ENCODE measurements around the gene ENTREP1. TPM values are rescaled to one million over a fixed set of nuclear protein-coding genes. Genes with fewer than 3 reads are reported as not detected.
A peak's percentile ranks its signal among the peaks of the same experiment; 100 is the strongest.

Gene ENTREP1
- total RNA-seq, 4 donors from 2014 or later = 88.1 to 127 (median 117) TPM

DNA sequence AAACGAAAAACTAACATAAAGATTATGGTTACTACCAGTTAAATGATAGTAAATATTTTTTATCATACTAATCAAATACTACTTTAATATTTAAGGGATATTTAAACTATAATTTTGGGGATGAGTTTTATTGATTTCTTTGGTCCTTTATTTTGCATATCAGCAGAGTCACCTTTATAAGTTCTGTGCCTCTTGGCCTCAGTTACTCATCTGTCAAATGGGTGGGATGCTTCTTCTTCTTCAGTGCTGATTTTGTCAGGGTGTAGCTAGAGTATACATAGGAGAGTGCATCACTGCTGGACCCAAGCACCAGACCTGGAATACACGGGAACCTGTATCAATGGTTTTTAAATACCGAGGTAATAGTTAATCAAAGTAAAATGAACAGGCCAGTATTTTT is 5.6 kb downstream of the ENTREP1 start:
- TF ChIP-seq POLR2A (IDR thresholded peaks at IDR 0.05) (no peak), CTCF (IDR thresholded peaks at IDR 0.05) (no peak)
- WGBS, 2 donors = 90 to 92% methylated on average over 3 of the region's 3 CpGs
- intact Hi-C loops (cut with DNase I) = no loop called here
- no peak for DNase-seq
- no peaks in the 10 kb centered on the region for H3K27me3 ChIP-seq
- H3K4me3 ChIP-seq (replicated peaks in 1 of 3) = no peak overlapping the region
- no peaks in the 10 kb centered on the region for H3K9me3 ChIP-seq
- peaks cover 42 to 45% of the 10 kb centered on the region in 2 donors for H3K4me1 ChIP-seq
- H3K36me3 ChIP-seq = no peaks in the 10 kb centered on the region
- H3K27ac ChIP-seq = peak overlapping the region in 1 of 3 donors; percentile 5

GRCh38 chr9:69331444-69331843 is 6.4 kb downstream of the ENTREP1 start:
- peaks cover 46 to 48% of the 10 kb centered on the region in 2 donors for H3K4me1 ChIP-seq

GRCh38 chr9:69332067-69332685 is 7.2 kb downstream of the ENTREP1 start:
- H3K36me3 ChIP-seq = no peaks in the 10 kb centered on the region
- 89 to 92% methylated on average over 5 of the region's 5 CpGs for WGBS, 2 donors
- intact Hi-C loops (cut with DNase I) = no loop called here
- H3K27ac ChIP-seq = no peak overlapping the region
- DNase-seq = no peak
- H3K4me1 ChIP-seq = peaks cover 44 to 48% of the 10 kb centered on the region in 2 donors
- no peak overlapping the region for H3K4me3 ChIP-seq (replicated peaks in 1 of 3)
- H3K9me3 ChIP-seq = no peaks in the 10 kb centered on the region
- TF ChIP-seq POLR2A (IDR thresholded peaks at IDR 0.05) (no peak), CTCF (IDR thresholded peaks at IDR 0.05) (no peak)
- H3K27me3 ChIP-seq = no peaks in the 10 kb centered on the region

More at GRCh38 chr9:69331444-69331843, 6.4 kb downstream of the ENTREP1 start:
- H3K4me3 ChIP-seq (replicated peaks in 1 of 3) = no peak overlapping the region
- no peak for TF ChIP-seq POLR2A (IDR thresholded peaks at IDR 0.05)
- no peak for TF ChIP-seq CTCF (IDR thresholded peaks at IDR 0.05)
- no peaks in the 10 kb centered on the region for H3K27me3 ChIP-seq
- intact Hi-C loops (cut with DNase I) = no loop called here
- H3K36me3 ChIP-seq = no peaks in the 10 kb centered on the region
- H3K9me3 ChIP-seq = no peaks in the 10 kb centered on the region
- 91 to 96% methylated on average over 3 of the region's 3 CpGs for WGBS, 2 donors
- no peak overlapping the region for H3K27ac ChIP-seq
- DNase-seq = no peak

DNA sequence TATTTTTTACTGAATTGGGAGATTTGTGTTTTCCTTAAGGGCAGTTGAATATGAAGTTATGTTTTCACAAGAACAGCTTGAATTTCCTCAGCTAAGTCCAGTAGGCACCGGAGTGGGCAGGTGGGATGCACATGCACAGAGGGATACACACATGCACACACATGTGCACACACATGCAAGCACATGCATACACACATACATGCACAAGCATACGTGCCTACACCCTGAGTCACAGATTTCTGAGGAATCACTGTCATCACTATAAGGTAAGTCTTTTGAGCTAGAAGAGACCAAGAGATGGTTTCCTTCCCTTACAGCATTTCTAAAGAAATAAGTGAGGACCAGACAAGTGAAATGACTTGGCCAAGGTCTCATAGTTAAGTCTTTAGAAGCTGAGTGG is 8.7 kb downstream of the ENTREP1 start:
- H3K4me3 ChIP-seq (replicated peaks in 1 of 3) = no peak overlapping the region
- H3K27me3 ChIP-seq = no peaks in the 10 kb centered on the region
- no peak for DNase-seq
- 71 to 84% methylated on average over 2 of the region's 2 CpGs for WGBS, 2 donors
- intact Hi-C loops (cut with DNase I) = no loop called here
- no peak for TF ChIP-seq CTCF (IDR thresholded peaks at IDR 0.05)
- no peak for TF ChIP-seq POLR2A (IDR thresholded peaks at IDR 0.05)
- H3K27ac ChIP-seq = no peak overlapping the region
- H3K9me3 ChIP-seq = no peaks in the 10 kb centered on the region
- H3K4me1 ChIP-seq = peaks cover 40 to 48% of the 10 kb centered on the region in 2 donors
- H3K36me3 ChIP-seq = no peaks in the 10 kb centered on the region

- Histone ChIP-seq H3K4me3 (replicated peaks in 1 of 3) (no peak overlapping the region), H3K27me3 (no peaks in the 10 kb centered on the region), H3K27ac (no peak overlapping the region), H3K9me3 (no peaks in the 10 kb centered on the region), H3K4me1 (peaks cover 36 to 44% of the 10 kb centered on the region in 2 donors), H3K36me3 (no peaks in the 10 kb centered on the region)
- no peak for DNase-seq
- TF ChIP-seq POLR2A (IDR thresholded peaks at IDR 0.05) = no peak
- no peak for TF ChIP-seq CTCF (IDR thresholded peaks at IDR 0.05)
- intact Hi-C loops (cut with DNase I) = no loop called here
Observed at GRCh38 chr9:69334317-69334716, 9.3 kb downstream of the ENTREP1 start.
